CD4-positive, alpha-beta T cell treated with Interleukin-4 for 4 hours (primary cell): ENCODE measurements around the gene AGBL4.

Experiments used
- DNase-seq: peaks from one replicate; pipeline ENCODE4 v3.0.0-alpha.2; 2020

The AGBL4 gene

GRCh38 chr1:48870596-48870995 lies 1153.2 kb downstream of the AGBL4 start:
- no peak for DNase-seq

GRCh38 chr1:48869116-48869893 lies 1154.4 kb downstream of the AGBL4 start:
- DNase-seq, result no peak

- no peak for DNase-seq
Observed at GRCh38 chr1:48864913-48865312, 1158.8 kb downstream of the AGBL4 start.

- DNase-seq, result no peak
Observed at GRCh38 chr1:48859456-48859855, 1164.3 kb downstream of the AGBL4 start.

- no peak for DNase-seq
Observed at GRCh38 chr1:48858200-48858920, 1165.4 kb downstream of the AGBL4 start.

- DNase-seq, result no peak
Observed at GRCh38 chr1:48853006-48853405, 1170.7 kb downstream of the AGBL4 start.

GRCh38 chr1:48851638-48852037 lies 1172.1 kb downstream of the AGBL4 start:
- DNase-seq, result no peak

- no peak for DNase-seq
Observed at GRCh38 chr1:48848035-48848434, 1175.7 kb downstream of the AGBL4 start.

- no peak for DNase-seq
Observed at GRCh38 chr1:48846441-48846840, 1177.3 kb downstream of the AGBL4 start.

- DNase-seq, result no peak
Observed at GRCh38 chr1:48844187-48844586, 1179.6 kb downstream of the AGBL4 start.

GRCh38 chr1:48841966-48842365 lies 1181.8 kb downstream of the AGBL4 start:
- no peak for DNase-seq

- no peak for DNase-seq
Observed at GRCh38 chr1:48841461-48841860, 1182.3 kb downstream of the AGBL4 start.

- no peak for DNase-seq
Observed at GRCh38 chr1:48831120-48831978, 1192.4 kb downstream of the AGBL4 start.

GRCh38 chr1:48830715-48831114 lies 1193.0 kb downstream of the AGBL4 start:
- no peak for DNase-seq

- DNase-seq, result no peak
Observed at GRCh38 chr1:48829446-48829845, 1194.3 kb downstream of the AGBL4 start.

- DNase-seq, result no peak
Observed at GRCh38 chr1:48823168-48823567, 1200.6 kb downstream of the AGBL4 start.

- no peak for DNase-seq
Observed at GRCh38 chr1:48820491-48820890, 1203.3 kb downstream of the AGBL4 start.

- DNase-seq, result no peak
Observed at GRCh38 chr1:48817505-48818114, 1206.1 kb downstream of the AGBL4 start.

GRCh38 chr1:48810740-48811139 lies 1213.0 kb downstream of the AGBL4 start:
- no peak for DNase-seq

GRCh38 chr1:48808496-48808895 lies 1215.3 kb downstream of the AGBL4 start:
- DNase-seq, result no peak

GRCh38 chr1:48807554-48808260 lies 1216.0 kb downstream of the AGBL4 start:
- no peak for DNase-seq

- DNase-seq, result no peak
Observed at GRCh38 chr1:48803474-48803873, 1220.3 kb downstream of the AGBL4 start.
